ENCODE measurements around the gene SLX4IP.
A peak's percentile ranks its signal among the peaks of the same experiment; 100 is the strongest.
"Not testable (repeated sequence)": the region's sequence is repeated elsewhere in the genome, so short reads cannot be mapped to it uniquely, and the experiment has no call there.

The SLX4IP gene

DNA sequence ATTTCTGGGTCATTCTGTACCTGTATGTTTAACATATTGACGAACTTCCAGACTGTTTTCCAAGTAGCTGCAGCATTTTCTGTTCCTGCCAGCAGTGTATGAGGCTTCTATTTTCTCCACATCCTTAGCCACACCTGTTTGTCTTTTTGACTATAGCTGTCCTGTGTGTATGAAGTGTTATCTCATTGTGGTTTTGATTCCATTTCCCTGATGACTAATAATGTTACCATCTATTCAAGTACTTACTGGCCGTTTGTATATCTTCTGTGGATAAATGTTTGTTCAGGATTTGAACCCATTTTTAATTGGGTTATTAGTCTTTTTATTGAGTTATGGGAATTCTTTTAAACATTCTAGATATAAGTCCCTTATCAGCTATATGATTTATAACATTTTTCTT is 143.5 kb downstream of the SLX4IP start:
- DNase-seq = no peak

DNA sequence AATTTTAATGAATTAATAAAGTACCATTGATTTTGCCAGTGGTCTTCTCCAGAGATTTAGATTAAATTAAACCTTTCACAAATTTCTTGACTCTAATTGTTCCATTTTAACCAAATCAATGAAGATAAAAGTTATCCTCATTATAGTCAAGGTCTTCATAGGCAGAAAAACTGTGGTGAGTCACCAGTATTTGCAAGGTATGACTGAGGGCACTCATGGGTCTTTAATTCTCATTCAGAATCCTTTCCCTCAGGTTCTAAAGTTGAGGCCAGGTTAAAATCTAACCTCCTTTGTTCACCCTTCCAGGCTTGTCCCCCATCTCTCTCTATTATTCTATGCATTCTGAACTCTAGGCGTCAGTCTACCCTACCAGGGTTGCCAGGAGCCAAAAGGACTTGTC is 144.8 kb downstream of the SLX4IP start:
- DNase-seq = no peak

DNA sequence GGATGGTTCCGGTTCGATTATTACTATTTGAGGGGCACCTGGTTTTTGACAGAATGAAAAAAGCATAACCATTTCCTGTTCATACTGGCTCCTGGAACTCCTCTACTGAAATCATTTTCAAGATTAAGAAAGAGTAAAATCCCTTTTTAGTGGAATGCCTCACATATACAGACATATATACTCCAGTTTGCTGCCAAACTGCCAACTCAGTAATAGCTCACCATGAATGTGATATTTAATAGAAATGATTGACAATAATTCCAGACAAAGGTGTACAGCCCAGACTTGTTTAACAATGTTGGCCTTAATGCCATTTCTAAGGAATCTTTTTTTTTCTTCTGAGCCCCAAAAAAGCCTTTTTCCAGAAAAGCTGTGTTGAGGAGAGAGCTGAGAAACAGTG is 145.6 kb downstream of the SLX4IP start:
- no peak for DNase-seq

DNA sequence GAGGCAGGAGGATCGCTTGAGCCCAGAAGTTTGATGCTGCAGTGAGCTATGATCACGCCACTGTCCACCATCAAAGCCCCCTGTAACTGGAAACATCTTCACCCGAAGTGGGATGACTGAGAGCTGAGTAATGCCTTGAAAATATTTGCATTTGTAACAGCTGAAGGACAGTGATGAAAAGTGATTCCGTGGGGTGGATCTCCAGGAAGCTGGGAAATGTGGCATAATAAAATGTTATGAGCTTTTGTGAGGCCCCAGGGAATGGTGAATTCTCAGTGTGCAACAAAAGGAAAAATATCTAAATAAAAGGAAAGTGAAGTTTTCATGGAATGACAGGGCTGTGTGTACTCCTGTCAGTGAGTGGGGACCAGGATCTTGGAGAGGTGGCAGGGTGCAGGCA is 146.7 kb downstream of the SLX4IP start:
- DNase-seq = no peak

DNA sequence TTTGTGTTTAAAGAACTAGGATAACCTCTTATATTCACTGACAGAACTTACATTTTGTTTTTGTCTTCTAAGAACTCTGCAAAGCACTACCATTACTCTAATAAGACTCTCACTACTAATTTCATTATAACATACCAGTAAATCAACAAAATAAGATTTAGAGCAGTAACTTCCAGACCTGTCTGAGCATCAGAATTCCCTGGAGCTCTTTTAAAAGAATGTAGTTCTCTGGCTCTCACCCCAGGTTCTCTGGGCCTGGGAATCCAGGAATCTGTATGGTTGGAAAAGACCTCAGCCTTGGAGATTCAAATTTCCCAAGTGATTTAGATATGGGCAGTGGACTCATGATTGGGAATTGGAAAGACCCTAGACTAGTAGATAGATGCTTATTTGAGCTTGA is 149.3 kb downstream of the SLX4IP start:
- DNase-seq = no peak

DNA sequence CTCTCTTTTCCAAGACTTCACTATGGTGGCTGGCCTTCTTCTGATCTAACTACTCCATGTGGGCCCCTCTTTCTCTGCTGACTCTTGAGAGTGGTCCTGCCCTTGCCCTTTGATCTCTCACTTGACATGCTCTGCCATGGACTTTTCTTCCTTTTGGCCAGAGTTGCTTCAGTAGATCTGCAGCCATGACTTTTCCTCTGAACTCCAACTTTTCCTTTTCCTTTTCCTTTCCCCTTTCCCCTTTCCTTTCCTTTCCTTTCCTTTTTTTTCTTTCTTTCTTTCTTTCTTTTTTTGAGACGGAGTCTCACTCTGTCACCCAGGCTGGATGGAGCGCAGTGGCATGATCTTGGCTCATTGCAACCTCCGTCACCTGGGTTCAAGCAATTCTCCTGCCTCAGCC is 150.2 kb downstream of the SLX4IP start:
- DNase-seq = no peak

DNA sequence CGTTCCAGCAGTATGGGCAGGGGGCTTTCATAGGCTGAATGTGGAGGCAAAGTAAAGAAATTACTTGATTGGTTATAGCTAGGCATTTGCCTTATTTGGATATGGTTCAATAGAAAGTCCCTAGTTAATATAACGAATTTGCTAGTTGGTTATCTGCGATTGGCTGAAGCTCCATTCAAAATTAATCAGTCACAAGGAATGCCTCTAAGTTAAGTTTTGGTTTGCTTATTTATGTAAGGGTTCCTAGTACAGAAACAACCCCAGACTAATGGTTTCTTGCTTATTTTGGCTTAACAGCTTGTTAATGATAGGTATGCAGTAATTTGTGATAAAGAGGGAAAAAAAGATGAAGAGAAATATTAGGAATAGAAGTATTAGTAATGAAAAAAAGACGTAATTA is 151.2 kb downstream of the SLX4IP start:
- DNase-seq = no peak

DNA sequence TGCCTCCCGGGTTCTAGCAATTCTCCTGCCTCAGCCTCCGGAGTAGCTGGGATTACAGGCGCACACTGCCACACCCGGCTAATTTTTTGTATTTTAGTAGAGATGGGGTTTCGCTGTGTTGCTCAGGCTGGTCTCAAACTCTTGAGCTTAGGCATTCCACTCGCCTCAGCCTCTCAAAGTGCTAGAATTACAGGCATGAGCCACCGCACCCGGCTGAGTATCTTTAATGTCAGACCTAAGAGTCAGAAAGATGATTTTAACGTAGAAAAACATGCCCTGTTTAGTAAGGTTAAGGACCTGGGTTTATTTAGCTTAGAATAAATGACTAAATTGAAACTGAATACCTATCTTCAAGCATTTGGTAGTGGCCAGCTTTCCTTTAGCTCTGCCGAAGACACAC is 155.3 kb downstream of the SLX4IP start:
- DNase-seq = not testable (repeated sequence)

DNA sequence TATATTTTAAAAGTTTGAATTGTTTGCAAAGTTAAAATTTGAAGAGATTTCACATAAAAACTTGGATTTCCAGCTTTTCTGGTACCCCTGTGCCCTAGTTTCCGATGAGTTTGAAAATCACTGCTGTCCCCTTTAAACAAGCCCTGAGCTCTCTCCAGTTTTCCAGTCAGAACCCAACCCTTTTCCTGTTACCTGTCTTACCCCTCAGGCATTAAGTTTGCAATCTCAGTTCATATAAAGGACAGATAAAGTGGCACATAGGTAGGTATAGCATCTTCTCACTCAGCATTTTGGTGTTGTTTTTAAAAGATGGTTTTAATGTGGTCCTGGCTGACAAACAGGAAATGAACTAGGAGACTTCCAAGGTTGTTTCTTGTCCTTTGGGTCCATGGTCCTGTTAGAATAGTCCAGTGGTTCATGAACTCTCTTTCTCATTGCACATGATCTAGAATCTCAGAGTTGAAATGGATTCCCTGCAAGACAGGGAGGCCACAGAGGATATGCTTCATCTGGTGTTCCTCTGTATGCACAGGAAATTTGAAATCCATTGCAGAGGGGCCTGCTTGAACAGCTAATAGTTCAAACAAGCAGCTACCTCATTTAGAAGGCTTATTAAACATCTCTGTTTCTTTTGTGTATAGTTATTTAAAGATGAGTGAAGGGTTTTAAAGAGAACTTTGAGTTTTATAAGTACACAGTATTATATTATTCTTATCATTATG is 156.0 kb downstream of the SLX4IP start:
- no peak for DNase-seq

DNA sequence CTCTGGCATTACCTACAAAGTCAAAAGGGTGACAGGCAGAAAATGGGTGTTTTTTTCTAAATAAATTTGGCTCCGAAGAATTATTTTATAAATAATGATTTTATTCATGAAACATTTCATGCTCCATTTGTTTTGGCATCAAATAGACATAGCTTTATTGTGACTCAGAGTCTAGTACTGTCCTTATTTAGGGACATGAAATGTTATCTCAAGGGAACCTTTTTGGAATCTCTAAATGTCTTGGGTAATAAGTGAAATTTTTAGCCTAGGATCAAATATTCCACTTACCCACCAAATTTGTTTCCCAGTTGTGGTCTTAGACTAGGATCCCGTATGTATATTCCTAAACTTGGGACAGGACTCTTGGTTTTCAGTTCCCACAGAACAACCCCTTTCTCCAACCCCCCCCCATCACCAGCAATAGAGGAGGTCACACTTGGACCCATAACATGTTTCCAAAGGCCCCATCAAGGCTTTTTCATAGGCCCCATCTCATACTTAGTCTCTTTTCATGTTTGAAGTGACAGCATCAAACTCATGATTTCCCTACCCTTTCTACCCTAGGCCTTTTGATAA is 156.9 kb downstream of the SLX4IP start:
- no peak for DNase-seq

DNA sequence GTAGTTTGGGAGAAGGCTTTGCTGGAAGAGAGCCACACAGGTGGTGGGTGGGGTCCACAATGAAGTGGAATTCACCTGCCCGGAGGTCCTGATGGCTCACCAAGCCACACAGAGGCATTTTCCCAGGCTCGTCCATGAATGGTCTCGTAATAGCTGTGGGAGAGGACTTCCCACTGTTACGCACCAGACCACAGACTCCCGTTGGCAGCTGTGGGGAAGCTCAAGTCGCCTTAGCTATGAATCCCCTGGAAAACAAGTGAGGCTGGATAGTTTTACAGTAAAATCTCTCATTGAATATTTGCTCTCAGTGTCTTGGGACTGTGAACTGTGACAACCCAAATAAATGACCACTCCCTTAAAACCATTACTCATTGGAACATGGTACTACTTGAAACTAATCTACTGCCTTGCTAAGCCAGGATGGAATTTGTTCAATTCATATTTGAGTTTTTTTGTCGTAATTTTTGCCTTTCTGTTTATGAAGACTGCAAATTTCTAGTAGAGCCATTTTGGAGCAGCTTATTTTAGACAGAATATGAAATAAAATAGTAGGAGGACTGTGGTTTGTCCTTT is 159.3 kb downstream of the SLX4IP start:
- DNase-seq = no peak

DNA sequence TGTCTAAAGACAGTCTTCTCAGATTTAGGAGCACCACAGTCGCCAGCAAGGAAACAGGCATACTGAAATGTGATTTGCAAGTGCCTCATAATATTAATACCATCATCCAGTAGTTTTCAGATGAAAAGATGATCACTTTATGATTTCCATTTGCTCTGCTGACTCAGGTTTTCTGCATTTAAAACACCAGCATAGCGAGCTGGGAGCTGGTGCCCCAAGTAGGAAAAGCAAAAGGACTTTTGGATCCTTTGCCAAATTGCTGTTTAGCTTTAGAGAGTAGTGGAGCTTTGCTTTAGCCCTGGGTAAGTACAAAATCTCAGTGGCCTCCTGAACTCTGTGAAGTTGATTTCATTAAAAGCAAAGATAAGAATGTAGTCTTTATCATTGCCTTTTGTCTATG is 160.2 kb downstream of the SLX4IP start:
- no peak for DNase-seq

DNA sequence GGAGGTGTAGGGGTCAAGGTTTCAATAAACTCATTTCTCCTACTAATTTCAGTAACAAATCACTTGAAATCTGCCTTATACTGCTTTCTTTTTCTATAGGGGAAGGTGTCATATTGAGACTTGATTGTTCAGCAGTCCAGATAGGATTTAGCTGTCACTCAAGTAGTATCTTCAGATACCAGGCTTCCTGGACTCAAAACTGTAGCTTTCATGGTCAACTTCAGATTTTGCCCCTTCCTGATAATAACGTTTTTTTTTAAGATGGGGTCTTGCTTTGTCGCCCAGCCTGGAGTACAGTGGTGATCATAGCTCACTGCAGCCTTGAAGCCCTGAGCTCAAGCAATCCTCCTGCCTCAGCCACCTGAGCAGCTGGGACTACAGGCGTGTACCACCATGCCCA is 160.9 kb downstream of the SLX4IP start:
- DNase-seq = no peak

DNA sequence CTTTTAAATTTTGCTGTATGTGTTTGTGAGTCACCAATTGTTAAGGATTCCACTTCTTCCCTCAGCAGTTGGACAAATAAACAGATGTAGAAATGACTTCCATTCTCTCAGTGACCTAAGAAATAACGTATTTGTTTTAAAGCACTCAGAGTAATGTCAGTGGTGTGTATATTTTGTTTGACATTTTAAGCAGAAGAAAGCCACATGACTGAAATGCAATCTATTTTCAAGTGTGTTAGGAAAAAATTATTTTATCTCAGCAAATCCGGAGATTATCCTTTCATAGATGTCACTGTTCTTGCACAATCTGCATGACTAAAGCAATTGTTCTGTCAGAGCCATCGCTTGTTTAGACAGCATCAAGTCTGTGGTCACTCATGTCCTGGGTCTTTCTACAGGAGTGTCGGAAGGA is 161.6 kb downstream of the SLX4IP start:
- DNase-seq = no peak

DNA sequence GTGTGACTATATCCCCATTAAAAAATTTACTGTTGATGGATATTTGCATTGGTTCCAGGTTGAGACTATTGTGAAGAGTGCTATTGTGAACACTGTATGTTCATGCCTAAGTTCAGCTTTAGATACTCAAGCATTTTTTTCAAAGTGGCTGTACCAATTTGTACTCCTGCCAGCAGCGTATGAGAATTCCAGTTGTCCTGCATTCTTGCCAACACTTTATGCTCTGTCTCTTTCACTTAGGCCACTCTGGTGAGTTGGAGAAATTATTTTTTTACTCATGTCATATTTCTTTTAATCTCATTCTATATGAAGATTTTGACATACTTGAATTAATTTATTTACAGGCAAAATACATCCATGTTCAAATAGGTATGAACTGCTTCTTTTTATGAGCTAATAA is 162.5 kb downstream of the SLX4IP start:
- no peak for DNase-seq

DNA sequence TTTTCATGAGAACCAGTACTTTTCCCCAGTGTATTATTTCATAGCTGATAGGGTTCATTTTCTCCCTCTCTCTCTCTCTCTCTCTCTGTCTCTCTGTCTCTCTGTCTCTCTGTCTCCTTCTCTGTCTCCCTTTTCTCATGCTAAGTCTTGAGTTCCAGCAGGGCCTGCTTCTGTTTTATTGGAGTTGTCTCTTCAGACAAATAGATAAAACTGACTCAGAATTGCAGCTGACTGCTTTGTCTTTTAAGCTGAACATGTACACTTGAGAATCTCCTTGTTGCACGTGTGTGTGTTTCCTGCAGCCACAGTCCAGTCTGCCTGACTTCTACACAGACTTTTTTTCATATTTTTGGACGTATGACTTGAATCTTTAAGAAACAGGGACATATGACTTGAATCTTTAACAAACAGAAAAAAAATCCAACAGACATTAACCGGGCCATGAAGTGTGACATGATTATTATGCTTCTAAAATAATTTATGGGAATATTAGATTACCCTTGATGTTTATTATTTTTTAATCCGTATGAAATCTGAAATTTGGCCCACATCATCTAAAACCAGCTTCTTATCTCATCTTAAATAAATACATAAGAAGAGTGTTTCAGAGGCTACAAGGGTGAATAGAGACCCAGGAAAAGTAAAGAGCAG is 167.2 kb downstream of the SLX4IP start:
- no peak for DNase-seq

DNA sequence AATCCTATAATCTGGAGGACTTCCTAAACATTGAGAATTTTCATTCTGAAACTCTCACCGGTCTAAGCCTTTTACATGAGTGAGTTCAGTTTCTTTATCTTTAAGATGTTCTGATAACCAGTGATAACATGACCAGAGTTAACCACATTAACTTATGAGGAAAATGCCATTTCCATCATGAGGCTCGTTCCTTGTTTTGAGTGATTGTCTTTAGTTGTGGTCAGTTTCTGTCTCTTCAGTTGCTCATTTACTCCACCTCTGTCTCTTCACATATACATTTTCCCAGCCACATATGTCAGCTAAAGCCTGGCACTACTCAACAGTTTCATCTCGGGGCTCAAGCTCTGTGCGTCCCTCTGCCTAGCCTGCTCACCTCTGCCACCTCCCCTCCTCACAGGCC is 168.3 kb downstream of the SLX4IP start:
- DNase-seq = no peak

DNA sequence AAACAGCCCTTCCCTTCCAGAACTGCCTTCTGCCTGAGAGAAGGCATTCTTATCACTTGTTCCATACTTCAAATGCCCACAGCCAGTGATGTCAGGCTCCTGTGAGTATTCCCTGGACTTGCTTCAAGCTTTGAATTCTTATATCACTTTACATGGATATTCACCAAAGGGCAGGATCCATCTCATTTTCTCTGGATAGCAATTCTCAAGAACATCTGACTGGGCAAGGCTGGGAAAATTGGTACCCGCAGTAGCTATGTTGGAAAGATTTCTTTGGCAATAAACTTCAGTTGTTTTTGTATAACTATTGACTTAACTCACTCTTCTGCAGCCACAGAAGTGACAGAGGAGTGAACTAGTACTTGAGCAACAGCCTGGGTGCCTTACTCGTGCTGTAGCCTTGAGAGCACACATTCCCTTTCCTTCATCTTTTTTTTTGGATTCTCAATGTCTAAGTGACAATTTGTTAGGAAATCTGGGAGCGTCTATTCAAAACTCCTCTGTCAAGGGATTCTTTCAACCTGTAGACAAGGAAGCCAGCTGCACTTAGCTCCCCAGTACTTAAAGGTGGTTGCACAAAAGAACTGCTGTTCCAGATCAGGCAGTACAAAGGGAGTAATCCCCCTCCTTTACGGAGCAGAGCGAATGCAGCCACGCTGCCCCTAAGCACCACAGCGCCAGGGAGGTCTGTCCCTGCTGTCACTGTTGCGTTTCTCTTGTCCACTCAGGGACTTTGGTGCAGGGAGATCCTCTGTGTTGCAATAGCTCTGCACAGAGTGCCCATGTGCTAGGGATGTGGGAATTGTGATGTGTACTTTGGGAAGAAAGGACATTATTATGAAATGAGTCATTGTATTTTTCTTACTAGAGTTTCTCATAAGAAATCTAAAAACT is 169.1 kb downstream of the SLX4IP start:
- peak; percentile 64 for DNase-seq

DNA sequence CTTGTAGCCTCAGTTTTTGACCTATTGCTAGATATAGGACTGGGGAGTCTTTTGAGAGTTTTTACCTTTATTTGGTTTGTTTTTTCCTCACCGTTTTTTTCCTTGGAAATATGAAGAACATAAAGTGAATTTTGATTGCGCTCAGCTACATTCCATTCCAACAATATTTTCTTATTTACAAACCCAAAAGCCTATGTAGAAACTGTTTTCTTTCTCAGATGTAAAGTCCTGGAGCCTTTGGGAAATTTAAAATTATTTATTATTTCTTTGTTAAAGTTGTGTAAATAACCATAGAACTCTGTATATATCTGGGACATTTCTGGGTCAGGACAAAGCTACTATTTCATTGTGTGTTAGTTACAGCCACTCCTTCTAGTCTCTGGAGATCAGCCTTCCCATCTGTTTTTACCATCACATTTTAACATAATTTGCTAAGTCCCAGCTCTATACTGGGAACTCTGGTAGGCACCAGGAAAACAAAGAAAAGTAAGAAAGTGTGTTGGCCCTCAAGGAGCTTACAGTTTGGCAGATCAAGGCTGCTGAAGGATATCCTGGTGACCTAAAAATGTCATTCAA is 169.8 kb downstream of the SLX4IP start:
- DNase-seq = no peak

DNA sequence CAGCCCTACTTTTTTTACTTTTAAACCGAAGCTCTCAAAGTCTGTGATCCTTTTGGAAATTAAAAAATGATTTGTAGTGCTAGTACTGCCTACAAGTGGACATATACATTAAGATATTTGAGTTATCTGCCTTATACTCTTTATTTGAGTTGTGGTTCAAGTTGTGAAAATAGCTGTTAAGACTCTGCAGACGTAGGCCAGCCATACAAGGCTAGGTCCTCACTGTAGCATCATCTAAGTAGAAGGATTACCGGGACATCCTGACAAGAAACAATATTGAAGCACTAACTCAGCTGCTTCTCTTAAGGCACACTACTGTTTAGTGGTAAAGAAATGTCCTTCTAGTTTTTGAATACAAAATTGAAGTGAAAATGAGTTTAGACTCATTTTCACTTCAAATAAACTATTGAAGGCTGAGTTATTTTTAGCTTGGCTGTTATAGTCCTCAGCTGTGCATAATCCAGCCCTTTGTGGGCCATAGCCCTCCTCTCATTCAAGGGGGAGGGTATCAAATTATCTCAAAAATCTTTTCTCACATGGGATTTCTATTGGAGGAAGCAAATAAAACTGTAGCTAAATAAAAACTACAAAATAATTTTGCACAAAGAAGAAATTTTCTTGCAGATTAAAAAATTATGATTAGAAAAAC is 170.6 kb downstream of the SLX4IP start:
- DNase-seq = no peak

DNA sequence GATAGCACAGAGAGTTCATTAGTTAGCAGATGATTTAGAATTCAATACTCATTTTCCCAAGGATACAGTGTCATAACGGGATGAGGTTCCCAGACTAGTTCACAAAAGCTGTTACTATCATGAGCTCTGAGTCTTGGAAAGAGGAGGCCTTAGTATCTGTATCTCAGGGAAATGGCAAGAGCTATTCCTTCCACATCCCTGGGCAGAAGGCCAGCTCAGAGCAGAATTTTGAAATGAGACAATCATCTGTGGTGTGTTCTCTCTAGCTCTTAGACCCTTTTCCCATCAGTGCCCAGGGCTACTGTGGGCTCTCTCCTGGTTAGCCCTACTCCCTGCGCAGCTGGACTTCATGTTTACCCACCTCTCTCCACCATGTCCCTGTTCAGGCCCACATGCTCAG is 174.2 kb downstream of the SLX4IP start:
- DNase-seq = no peak

DNA sequence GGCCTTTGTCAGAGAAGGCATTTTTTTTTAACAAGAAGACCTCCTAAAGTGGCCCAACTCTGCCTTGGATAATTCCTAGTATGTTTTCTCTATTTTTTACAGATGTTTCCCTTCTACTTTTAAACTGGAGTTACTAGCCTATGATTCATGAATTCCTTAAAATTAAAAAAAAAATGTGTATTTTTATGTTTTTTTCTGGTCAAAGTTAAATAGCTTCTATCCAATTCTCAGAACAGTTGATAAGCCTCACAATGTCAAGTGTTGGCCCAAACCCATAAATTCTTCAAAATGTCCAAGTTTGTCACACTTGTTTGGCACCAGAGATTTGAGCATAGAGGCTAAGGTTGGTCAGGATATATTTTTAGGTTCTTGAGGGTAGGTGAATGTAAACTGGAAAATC is 174.7 kb downstream of the SLX4IP start:
- no peak for DNase-seq

All from islet precursor cell (in vitro differentiated cells).